Retinal pigment epithelial cell (primary cell): ENCODE data around the gene CIROP.

Source experiments
- DNase-seq: peaks from one replicate; pipeline ENCODE4 v3.0.0-alpha.2; 2010; ENCODE audit warnings: low read depth
- H3K4me3 ChIP-seq: 2 replicates; pipeline ENCODE4 v1.5.1; 2011; ENCODE audit warnings: mild to moderate bottlenecking, low read length, control low read depth, moderate library complexity
- TF ChIP-seq, protein P1 (sequence below): conservative IDR thresholded peaks from 2 replicates; pipeline ENCODE4 v1.5.1; 2011; ENCODE audit warnings: low read depth, low read length, control low read depth, inconsistent platforms

The CIROP gene

DNA sequence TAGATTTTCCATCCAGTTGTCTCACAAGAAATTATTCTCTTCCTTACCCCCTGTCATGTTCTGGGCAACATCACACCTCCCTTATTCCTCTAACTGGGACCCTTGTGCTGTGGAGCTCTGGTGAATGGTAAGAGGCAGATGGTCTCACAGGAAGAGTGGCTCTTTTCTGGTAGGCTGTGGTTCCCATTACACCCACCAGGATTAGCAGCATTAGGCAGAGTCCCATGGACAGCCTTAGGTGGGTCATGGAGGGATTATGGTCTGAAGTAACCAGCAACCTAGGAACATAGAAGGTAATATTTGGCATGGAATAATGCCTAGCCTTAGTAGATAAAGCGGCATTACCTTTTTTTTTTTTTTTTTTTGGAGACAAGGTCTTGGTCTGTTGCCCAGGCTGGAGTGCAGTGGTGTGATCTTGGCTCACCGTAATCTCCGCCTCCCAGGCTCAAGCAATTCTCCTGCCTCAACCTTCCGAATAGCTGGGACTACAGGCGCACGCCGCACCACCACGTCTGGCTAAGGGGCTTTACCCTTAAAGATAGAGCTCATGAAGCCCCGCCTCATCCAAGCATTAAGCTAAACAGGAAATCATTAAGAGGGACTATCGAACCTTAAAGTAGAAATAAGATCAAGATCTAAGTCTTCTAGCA is 5.5 kb downstream of the CIROP start:
- DNase-seq, result peak; percentile 31
- no peak overlapping the region for H3K4me3 ChIP-seq
- TF ChIP-seq, protein P1, sequence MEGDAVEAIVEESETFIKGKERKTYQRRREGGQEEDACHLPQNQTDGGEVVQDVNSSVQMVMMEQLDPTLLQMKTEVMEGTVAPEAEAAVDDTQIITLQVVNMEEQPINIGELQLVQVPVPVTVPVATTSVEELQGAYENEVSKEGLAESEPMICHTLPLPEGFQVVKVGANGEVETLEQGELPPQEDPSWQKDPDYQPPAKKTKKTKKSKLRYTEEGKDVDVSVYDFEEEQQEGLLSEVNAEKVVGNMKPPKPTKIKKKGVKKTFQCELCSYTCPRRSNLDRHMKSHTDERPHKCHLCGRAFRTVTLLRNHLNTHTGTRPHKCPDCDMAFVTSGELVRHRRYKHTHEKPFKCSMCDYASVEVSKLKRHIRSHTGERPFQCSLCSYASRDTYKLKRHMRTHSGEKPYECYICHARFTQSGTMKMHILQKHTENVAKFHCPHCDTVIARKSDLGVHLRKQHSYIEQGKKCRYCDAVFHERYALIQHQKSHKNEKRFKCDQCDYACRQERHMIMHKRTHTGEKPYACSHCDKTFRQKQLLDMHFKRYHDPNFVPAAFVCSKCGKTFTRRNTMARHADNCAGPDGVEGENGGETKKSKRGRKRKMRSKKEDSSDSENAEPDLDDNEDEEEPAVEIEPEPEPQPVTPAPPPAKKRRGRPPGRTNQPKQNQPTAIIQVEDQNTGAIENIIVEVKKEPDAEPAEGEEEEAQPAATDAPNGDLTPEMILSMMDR, result peak; percentile 4

DNA sequence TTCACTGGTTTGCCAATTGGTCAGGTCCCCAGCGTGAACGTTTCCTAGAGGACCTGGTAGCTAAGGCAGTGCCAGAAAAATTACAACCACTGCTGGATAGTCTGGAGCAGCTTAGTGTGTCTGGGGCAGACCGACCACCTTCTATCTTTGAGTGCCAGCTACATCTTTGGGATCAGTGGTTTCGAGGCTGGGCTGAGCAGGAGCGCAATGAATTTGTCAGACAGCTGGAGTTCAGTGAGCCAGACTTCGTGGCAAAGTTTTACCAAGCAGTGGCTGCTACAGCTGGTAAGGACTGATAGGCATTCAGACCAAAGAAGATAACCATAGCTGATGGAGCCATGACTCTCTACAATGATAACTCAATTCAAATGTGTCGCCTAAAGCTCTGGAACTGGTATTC is 7.0 kb downstream of the CIROP start:
- H3K4me3 ChIP-seq, result no peak overlapping the region
- no peak for DNase-seq
- TF ChIP-seq, protein P1, result no peak

DNA sequence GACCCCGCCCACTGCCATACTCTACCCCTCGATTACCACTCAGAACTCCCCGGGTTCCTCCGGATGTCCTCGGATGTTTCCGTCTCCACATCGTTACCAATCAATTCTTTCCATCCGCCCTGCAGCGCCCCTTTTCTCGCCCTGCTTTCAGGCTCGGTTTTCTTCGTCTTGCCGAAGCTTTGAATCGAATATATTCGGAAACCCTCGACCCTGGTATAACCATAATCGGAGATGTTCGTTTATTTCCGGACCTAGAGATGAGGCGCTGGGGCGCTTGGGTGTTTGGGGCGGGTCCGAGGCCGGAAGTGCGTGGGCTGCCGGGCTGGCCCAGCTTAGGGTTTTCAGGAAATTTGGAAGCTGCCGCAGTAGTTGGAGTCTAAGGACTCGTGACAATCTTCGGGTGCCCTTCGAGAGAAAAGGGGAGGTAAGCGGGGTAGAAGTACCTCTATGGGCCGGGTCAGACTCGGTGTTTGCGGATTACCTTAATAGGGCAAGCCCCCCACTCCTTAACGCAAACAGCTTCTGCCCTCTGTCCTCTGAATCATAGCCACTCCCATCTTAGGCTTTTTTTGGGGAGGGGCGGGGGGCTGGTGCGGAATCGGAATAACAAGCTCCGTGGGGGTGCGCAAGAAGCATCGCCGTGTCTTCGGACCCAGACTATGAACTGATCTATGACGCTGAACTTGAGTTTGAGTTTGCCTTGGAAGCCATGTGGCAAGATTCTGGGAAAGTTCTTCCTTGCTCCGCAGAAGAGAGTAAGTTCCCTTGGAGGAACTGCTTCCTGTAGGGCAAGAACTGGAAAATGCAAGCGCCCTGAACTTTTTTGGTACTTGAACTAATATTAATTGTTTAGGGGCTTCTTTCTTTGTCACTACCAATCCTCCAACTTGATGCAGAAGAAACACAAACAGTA is 9.3 kb downstream of the CIROP start, which contains the start of gene C14orf119:
Gene C14orf119 (plus strand): TSS at position 310 of the 913 bp plus-strand sequence. CDS start 2,154 bp downstream, outside the sequence.
- DNase-seq, result peak; percentile 98
- peak within 1 kb of the TSS; percentile 98 for H3K4me3 ChIP-seq
- TF ChIP-seq, protein P1, result no peak

DNA sequence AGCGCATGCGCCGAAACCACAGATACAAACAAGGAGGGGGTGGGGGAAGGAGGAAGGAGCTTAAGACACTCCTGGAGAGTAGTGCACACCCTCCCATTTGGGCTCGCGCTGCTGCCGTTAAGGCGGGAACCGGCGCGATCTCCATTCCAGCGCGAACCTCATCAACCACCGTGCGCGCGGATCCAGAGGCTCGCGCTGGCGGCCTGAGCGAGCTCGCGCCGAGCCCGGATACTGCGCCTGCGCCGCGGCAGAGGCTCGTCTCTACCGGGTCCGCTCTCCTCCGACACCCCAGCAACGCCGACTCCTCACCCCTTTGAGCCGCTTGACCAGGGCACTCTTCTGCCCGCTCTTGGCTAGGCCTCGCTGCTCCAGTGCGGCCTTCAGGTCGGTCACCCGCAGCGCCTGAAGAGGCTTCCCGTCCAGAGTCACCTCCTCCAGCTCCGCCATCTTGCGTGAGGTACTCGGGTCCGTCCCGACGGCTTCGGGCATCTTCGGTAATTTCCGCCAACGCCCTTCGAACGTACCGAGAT is 10.1 kb downstream of the CIROP start, which contains the start of gene ACIN1:
Gene ACIN1 (minus strand): TSS at position 471 of the 530 bp plus-strand sequence. CDS start 24 bp downstream, at position 447.
- TF ChIP-seq, protein P1, result no peak
- peak; percentile 59 for DNase-seq
- H3K4me3 ChIP-seq, result peak within 1 kb of the TSS; percentile 98

DNA sequence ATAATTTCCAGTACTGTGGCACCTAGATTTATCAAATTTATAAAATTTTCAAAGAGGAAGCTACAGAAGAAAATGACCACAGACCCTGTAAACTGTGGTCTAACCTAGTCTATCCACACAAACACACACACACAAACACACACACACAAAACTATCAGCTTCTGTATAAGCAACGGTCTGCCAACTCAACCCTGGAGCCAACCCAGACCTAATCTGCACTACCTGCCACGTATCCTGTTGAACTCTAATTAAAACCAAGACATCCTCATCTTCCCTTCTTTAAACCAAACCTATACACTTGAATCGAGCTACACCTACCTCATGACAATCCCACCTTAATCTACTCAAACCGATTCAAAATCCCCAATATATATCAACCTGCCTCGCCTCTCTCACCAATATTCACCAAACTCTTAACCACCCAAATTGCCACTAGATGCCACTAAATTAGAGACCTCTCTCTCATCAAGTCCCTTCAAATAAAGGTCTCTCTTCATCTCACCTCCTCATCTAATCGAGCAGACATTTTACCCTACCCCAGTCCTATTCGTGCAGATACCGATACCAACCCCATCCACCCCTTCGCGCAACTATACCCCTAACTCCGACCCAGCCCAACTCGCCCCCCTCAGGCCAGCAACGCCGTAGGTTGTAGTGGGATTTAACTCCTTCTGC is 10.7 kb downstream of the CIROP start:
- no peak for DNase-seq
- H3K4me3 ChIP-seq, result peak overlapping the region; percentile 98
- TF ChIP-seq, protein P1, result peak; percentile 22

DNA sequence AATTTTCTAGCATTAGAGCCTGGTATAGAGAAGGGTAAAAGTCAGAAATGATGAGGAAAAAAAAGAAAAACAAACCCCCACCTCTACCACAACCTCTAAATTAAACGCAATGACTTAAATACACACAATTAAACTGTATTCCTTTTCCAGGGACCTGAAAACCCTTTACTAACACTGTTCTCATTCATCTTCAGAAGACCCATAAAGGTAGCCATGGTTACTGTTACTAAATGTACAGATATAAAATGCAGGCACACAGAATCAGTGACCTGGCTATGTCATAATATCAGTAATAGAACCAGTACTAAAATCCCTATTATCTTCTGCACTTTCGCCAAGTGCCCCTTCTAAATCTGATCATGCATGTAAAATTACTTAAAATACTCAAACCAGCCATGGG is 11.3 kb downstream of the CIROP start:
- peak overlapping the region; percentile 98 for H3K4me3 ChIP-seq
- DNase-seq, result no peak
- TF ChIP-seq, protein P1, result no peak
